ENCODE measurements around the gene MAP3K9. TPM values are rescaled to one million over a fixed set of nuclear protein-coding genes. Genes with fewer than 3 reads are reported as not detected.

MAP3K9 gene
- total RNA-seq (2022; extraction: Qiagen RNA extraction) = 3.6 to 5.6 TPM (median 4.8 TPM) in 5 replicates

GRCh38 chr14:70809225-70810219 lies at the start of gene MAP3K9:
TSS of gene MAP3K9 (minus strand) at chr14:70809513. CDS start at chr14:70809171, 342 bp downstream.

Other genes with a start within 250 kb of the MAP3K9 start
- 40.2 to 57.7 TPM (median 43.2 TPM) in 5 replicates for gene MED6, start 208.9 kb downstream of the MAP3K9 start, total RNA-seq (2022; extraction: Qiagen RNA extraction)
- gene TTC9, start 167.6 kb downstream of the MAP3K9 start, total RNA-seq (2022; extraction: Qiagen RNA extraction) = 1.9 to 2.4 TPM (median 2.2 TPM) in 5 replicates
- 11.7 to 18.6 TPM (median 16.8 TPM) in 5 replicates for gene PCNX1, start 97.9 kb upstream of the MAP3K9 start, total RNA-seq (2022; extraction: Qiagen RNA extraction)

Data from A549 treated with CORT108297 at 1 μM for 4 hours (cell line).